Mammary epithelial cell (primary cell): ENCODE measurements around the gene GTPBP4.

Experiments used
- EZH2 ChIP-seq: IDR thresholded peaks from 2 replicates; pipeline ENCODE4 v1.6.1; 2012; ENCODE audit warnings: low read length, inconsistent platforms, borderline replicate concordance
- TF ChIP-seq, protein P1 (sequence below), 2 donors: IDR thresholded peaks in 1 of 2; conservative IDR thresholded peaks in 1 of 2; 2 replicates each; pipeline ENCODE4 v1.5.1; 2011 to 2012; ENCODE audit warnings: inconsistent platforms in 2 of 2, low read length in 2 of 2, mild to moderate bottlenecking in 2 of 2, control low read depth in 1 of 2, low read depth in 1 of 2; ENCODE audit not compliant: insufficient read depth in 1 of 2; ENCODE audit errors: extremely low read depth in 1 of 2

GRCh38 chr10:1047937-1048336 is 59.7 kb downstream of the GTPBP4 start:
- TF ChIP-seq, protein P1, sequence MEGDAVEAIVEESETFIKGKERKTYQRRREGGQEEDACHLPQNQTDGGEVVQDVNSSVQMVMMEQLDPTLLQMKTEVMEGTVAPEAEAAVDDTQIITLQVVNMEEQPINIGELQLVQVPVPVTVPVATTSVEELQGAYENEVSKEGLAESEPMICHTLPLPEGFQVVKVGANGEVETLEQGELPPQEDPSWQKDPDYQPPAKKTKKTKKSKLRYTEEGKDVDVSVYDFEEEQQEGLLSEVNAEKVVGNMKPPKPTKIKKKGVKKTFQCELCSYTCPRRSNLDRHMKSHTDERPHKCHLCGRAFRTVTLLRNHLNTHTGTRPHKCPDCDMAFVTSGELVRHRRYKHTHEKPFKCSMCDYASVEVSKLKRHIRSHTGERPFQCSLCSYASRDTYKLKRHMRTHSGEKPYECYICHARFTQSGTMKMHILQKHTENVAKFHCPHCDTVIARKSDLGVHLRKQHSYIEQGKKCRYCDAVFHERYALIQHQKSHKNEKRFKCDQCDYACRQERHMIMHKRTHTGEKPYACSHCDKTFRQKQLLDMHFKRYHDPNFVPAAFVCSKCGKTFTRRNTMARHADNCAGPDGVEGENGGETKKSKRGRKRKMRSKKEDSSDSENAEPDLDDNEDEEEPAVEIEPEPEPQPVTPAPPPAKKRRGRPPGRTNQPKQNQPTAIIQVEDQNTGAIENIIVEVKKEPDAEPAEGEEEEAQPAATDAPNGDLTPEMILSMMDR (conservative IDR thresholded peaks at IDR 0.05 in 1 of 2, IDR thresholded peaks at IDR 0.05 in 1 of 2; ENCODE audit: extremely low read depth in 1 of 2, insufficient read depth in 1 of 2, low read depth in 1 of 2, low read length in 2 of 2): no peak
- TF ChIP-seq EZH2: no peak
